Stimulated activated CD4-positive, alpha-beta T cell treated with anti-CD3 and anti-CD28 coated beads, Interleukin-4, amount 100 ng/mL, for 24 hours (primary cell): Measurements from ENCODE around the gene TRIML1.

Source experiments
- DNase-seq: peaks from one replicate; pipeline ENCODE4 v3.0.0-alpha.2; 2020

TRIML1 gene

GRCh38 chr4:188139141-188139540 is at the start of gene TRIML1:
Gene TRIML1, plus strand, starts transcription at chr4:188139441. Its CDS starts 118 bp downstream, at chr4:188139559.
- no peak for DNase-seq

- DNase-seq: no peak
Observed at GRCh38 chr4:188092824-188093223, 46.4 kb upstream of the TRIML1 start.

- DNase-seq: no peak
Observed at GRCh38 chr4:188106454-188106853, 32.8 kb upstream of the TRIML1 start.

GRCh38 chr4:188107931-188108843 is 31.1 kb upstream of the TRIML1 start:
- DNase-seq: no peak

- DNase-seq: no peak
Observed at GRCh38 chr4:188109157-188109755, 30.0 kb upstream of the TRIML1 start, which contains the start of gene TRIML2. Gene TRIML2, minus strand, starts transcription at chr4:188109603. Its CDS starts 4,235 bp downstream, at chr4:188105368.

- DNase-seq: no peak
Observed at GRCh38 chr4:188110036-188110435, 29.2 kb upstream of the TRIML1 start.

GRCh38 chr4:188110741-188111471 is 28.3 kb upstream of the TRIML1 start:
- no peak for DNase-seq

GRCh38 chr4:188111955-188112354 is 27.3 kb upstream of the TRIML1 start:
- DNase-seq: no peak

GRCh38 chr4:188113156-188113555 is 26.1 kb upstream of the TRIML1 start:
- no peak for DNase-seq

GRCh38 chr4:188117631-188118324 is 21.5 kb upstream of the TRIML1 start:
- no peak for DNase-seq

- no peak for DNase-seq
Observed at GRCh38 chr4:188121530-188121929, 17.7 kb upstream of the TRIML1 start.

- no peak for DNase-seq
Observed at GRCh38 chr4:188127214-188127874, 11.9 kb upstream of the TRIML1 start.

GRCh38 chr4:188130355-188130754 is 8.9 kb upstream of the TRIML1 start:
- no peak for DNase-seq

- DNase-seq: no peak
Observed at GRCh38 chr4:188132232-188132631, 7.0 kb upstream of the TRIML1 start.

GRCh38 chr4:188138227-188138626 is 1.0 kb upstream of the TRIML1 start:
- no peak for DNase-seq

GRCh38 chr4:188139671-188140070 is 430 bp downstream of the TRIML1 start:
- DNase-seq: no peak

- no peak for DNase-seq
Observed at GRCh38 chr4:188143731-188144130, 4.5 kb downstream of the TRIML1 start.

- DNase-seq: no peak
Observed at GRCh38 chr4:188145601-188146000, 6.4 kb downstream of the TRIML1 start.

GRCh38 chr4:188146618-188147017 is 7.4 kb downstream of the TRIML1 start:
- no peak for DNase-seq

GRCh38 chr4:188147176-188147575 is 7.9 kb downstream of the TRIML1 start:
- no peak for DNase-seq

- no peak for DNase-seq
Observed at GRCh38 chr4:188147776-188148175, 8.5 kb downstream of the TRIML1 start.
